GM19025 (cell line): ENCODE results near the gene SGK2.

Experiments
- ATAC-seq: cut with Tn5 transposase; IDR thresholded peaks from one replicate; pipeline ENCODE4 v1.9.1; 2021; ENCODE audit warnings: mild to moderate bottlenecking, low read depth, moderate library complexity; ENCODE audit not compliant: unreplicated experiment

Gene SGK2

DNA sequence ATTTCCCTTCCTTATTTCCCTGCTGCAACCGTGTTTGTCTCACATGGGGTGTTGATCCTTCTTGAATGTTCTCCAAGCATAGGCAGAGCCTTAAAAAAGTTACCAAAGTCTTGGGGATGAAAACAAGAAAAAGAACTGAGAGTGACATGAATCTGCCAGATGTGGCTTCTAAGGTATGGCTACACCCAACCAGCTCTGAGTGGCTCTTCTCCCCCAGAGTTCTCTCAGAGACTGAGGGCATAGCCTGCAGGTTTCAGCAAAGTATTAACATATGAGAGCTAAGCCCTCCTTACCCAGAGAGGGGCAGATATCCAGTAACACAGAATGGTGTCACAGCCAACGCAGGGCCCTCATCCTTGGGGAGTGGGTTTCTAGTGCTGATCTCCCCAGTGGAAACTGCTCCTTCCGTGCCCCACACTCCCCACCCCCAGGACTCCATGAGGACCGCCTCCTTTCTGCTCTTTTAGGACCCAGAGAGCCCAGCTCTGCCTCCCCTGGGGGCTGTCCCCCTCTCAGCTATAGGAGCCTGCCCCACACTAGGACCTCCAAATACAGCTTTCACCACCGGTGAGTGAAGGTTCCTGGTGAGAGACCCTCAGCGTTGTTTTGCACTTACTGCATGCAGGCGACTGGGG is 23.3 kb upstream of the SGK2 start:
- ATAC-seq = no peak

DNA sequence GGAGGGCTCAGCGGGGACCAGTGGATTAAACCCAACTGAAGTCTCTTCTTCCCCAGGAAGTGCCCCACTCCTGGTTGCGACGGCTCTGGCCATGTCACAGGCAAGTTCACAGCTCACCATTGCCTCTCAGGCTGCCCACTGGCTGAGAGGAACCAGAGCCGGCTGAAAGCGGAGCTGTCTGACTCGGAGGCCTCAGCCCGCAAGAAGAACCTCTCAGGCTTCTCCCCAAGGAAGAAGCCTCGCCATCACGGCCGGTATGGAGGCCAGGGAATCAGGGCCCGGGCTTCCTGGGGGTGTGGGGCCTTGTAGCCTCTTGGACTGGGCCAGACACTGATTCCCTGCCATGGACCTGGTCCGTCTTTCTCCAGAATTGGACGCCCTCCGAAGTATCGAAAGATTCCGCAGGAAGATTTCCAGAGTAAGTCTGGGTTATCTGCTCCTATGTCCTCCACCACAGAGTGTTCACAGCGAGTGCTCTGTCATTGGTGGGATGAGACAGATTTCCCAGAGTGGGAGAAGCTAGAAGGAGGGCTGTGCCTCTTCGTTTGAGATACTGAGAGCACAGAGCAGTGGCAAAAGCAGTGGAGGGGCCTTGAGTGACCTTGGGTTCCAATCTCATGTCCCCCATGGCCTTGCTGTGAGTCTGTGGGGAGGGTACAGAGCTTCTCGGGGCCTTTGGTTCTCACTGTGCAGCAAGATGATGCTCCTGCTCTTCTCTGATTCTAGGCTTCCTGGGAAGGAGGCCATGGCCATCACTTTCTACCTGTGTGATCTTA is 22.6 kb upstream of the SGK2 start:
- no peak for ATAC-seq

GRCh38 chr20:43536817-43537440 is 21.9 kb upstream of the SGK2 start:
- no peak for ATAC-seq

GRCh38 chr20:43537921-43538877 is 20.6 kb upstream of the SGK2 start:
- no peak for ATAC-seq

GRCh38 chr20:43538878-43539700 is 19.7 kb upstream of the SGK2 start:
- no peak for ATAC-seq

DNA sequence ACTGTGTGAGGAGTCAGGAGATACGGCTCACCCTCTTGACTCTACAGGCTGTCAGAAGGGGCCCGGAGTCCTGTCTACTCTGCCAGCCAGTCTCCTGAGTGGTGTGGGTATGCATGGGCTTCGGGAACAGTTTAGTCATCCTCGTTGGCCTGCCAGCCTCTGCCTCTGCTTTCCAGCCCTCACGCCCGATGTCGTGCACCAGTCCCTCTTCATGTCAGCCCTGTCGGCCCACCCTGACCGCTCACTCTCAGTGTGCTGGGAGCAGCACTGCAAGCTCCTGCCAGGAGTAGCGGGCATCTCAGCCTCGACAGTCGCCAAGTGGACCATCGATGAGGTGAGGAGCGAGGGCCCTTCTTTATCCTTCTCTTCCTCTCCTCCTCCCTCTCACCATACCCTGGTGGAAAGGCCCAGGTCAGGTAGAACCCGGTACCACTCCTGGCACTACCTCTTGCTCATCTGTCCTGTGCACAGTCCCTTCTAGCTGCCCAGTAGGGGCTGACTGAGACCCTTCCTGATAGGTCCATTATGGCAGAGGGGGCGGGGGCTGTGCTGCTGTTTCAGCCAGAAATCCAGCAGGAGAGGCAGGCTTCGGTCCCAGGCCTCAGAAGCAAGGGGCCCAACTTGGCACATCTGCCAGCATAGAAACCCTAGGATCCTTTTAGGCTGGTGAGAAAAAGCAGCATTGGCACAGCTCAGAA is 18.7 kb upstream of the SGK2 start:
- ATAC-seq = no peak

- ATAC-seq = no peak
Measured at GRCh38 chr20:43540673-43541060, 18.2 kb upstream of the SGK2 start.

GRCh38 chr20:43541214-43541613 is 17.6 kb upstream of the SGK2 start:
- no peak for ATAC-seq

DNA sequence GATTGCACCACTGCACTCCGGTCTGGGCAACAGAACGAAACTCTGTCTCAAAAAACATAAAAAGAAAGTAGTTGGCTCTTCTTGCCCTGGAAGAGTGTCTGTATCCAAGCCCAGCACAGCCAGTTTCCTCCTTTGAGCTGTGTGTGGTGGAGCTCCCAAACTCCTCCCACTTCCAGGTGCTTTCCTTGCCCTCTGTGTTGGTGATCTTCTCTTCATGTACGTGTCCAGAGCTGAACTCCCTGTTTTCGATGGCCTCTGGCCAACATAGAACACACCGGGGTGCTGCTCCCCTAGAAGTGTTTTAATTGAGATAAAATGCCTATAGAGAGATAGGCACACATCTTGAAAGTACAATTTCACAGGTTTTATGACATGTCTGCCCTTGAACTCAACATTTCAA is 16.7 kb upstream of the SGK2 start:
- ATAC-seq = no peak

DNA sequence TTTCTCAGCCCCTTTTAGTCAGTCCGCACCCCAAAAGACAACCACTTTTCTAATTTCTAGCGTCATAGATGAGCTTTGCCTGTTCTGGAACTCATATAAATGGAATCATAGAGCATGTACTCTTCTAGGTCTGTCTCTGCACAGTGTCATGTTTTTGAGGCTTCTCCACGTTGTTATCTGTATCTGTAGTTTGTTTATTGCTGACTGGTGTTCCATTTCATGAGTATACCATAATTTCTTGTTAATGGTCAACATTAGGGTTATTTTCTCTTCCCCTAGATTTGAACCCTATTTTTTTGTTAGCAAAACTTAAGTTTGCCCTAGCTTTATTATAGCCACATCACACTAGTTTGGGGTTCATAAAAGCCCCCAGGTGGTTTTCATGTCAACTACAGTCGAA is 16.2 kb upstream of the SGK2 start:
- no peak for ATAC-seq

DNA sequence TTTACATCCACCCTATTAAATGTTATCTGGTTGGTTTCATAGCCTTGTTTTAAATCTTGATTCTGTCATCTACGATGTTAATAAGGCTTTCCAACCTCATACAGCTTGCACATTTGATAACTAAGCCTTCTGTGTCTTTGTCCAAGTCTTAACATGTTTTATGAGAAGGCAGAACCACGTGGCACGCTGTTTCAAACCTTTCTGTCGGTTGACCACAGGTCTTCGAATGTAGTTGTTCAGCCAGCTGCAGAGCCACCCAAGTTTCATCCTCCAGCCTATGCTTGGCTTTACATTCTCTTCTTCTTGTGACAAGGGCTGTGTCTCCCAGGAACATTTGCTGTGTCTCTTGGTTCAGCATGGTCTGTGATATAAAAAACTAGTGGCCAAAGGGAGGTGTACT is 15.7 kb upstream of the SGK2 start:
- no peak for ATAC-seq

GRCh38 chr20:43544501-43544900 is 14.3 kb upstream of the SGK2 start:
- ATAC-seq = no peak

GRCh38 chr20:43545837-43546578 is 12.8 kb upstream of the SGK2 start:
- ATAC-seq = no peak

GRCh38 chr20:43548273-43548880 is 10.4 kb upstream of the SGK2 start:
- ATAC-seq = no peak

GRCh38 chr20:43549416-43550065 is 9.3 kb upstream of the SGK2 start:
- no peak for ATAC-seq

- no peak for ATAC-seq
Measured at GRCh38 chr20:43550456-43550855, 8.4 kb upstream of the SGK2 start.

GRCh38 chr20:43554369-43554768 is 4.5 kb upstream of the SGK2 start:
- no peak for ATAC-seq
